ENCODE measurements around the gene IQSEC3.
"Not testable (repeated sequence)": the region's sequence is repeated elsewhere in the genome, so short reads cannot be mapped to it uniquely, and the experiment has no call there.

The IQSEC3 gene

GRCh38 chr12:130519-130918 lies 64.0 kb downstream of the IQSEC3 start:
- Histone ChIP-seq H3K4me1 (ENCODE audit: control insufficient read depth in 1 of 2, insufficient read depth in 1 of 2, low read depth in 1 of 2, low read length in 1 of 2) (no peaks in the 10 kb centered on the region), H3K27me3 (no peaks in the 10 kb centered on the region), H3K9me3 (no peaks in the 10 kb centered on the region), H3K4me3 (ENCODE audit: low read depth in 1 of 2, low read length in 1 of 2) (no peak overlapping the region), H3K36me3 (no peaks in the 10 kb centered on the region), H3K27ac (no peak overlapping the region)
- no peak for TF ChIP-seq CTCF (IDR thresholded peaks at IDR 0.05)

- TF ChIP-seq CTCF (IDR thresholded peaks at IDR 0.05): no peak
Observed at GRCh38 chr12:131008-131407, 64.4 kb downstream of the IQSEC3 start.

DNA sequence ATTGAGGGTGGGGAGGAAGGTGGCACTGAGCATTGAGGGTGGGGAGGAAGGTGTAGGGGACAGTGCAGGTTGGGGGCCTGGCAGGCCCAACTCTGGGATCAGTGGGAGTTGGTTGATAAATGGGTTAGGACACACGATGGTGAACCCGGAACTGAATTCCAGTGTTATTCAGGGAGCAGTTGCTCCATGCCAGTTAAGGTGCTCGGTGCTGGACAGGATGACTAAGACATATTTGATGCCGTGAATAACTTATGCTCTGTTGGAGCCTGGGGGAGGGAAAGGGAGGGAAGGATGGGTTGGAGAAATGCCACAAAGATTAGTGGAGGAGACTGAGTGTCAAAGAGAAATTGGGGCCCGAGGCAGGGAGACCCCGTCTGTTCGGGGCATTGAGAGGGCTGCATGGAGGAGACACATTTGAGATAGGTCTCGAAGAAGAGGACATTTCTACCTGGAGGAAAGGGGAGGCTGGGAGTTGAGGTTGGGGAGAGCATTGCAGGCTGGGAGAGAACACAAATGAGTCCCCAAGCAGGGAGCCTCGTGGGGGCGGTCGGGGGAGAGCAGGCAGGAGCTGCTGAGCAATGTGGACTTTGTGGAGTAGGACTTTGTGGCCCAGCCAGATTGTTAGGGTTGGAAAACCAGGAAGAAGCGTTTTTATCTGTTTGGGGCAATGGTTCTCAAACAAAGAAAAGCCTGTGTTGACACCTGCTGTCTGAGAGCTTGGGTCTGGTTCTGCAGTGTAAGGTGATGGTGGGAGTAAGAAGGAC lies 65.3 kb downstream of the IQSEC3 start:
- H3K4me1 ChIP-seq (ENCODE audit: control insufficient read depth in 1 of 2, insufficient read depth in 1 of 2, low read depth in 1 of 2, low read length in 1 of 2): no peaks in the 10 kb centered on the region
- H3K4me3 ChIP-seq (ENCODE audit: low read depth in 1 of 2, low read length in 1 of 2): no peak overlapping the region
- no peaks in the 10 kb centered on the region for H3K36me3 ChIP-seq
- no peak overlapping the region for H3K27ac ChIP-seq
- no peaks in the 10 kb centered on the region for H3K27me3 ChIP-seq
- no peaks in the 10 kb centered on the region for H3K9me3 ChIP-seq
- TF ChIP-seq CTCF (IDR thresholded peaks at IDR 0.05): no peak

More at GRCh38 chr12:131008-131407, 64.4 kb downstream of the IQSEC3 start:
- Histone ChIP-seq H3K4me1 (ENCODE audit: control insufficient read depth in 1 of 2, insufficient read depth in 1 of 2, low read depth in 1 of 2, low read length in 1 of 2) (no peaks in the 10 kb centered on the region), H3K27me3 (no peaks in the 10 kb centered on the region), H3K36me3 (no peaks in the 10 kb centered on the region), H3K27ac (no peak overlapping the region), H3K9me3 (no peaks in the 10 kb centered on the region), H3K4me3 (ENCODE audit: low read depth in 1 of 2, low read length in 1 of 2) (no peak overlapping the region)

GRCh38 chr12:133616-134232 lies 67.2 kb downstream of the IQSEC3 start:
- not testable (repeated sequence) for H3K9me3 ChIP-seq; H3K4me1 ChIP-seq (ENCODE audit: control insufficient read depth in 1 of 2, insufficient read depth in 1 of 2, low read depth in 1 of 2, low read length in 1 of 2); H3K4me3 ChIP-seq (ENCODE audit: low read depth in 1 of 2, low read length in 1 of 2); H3K36me3 ChIP-seq; H3K27ac ChIP-seq
- peaks cover 12% of the 10 kb centered on the region for H3K27me3 ChIP-seq

GRCh38 chr12:135138-135537 lies 68.6 kb downstream of the IQSEC3 start:
- H3K9me3 ChIP-seq: no peaks in the 10 kb centered on the region
- no peaks in the 10 kb centered on the region for H3K36me3 ChIP-seq
- H3K4me1 ChIP-seq (ENCODE audit: control insufficient read depth in 1 of 2, insufficient read depth in 1 of 2, low read depth in 1 of 2, low read length in 1 of 2): no peaks in the 10 kb centered on the region
- H3K27me3 ChIP-seq: peaks cover 26% of the 10 kb centered on the region
- TF ChIP-seq CTCF (IDR thresholded peaks at IDR 0.05): no peak
- H3K27ac ChIP-seq: no peak overlapping the region
- no peak overlapping the region for H3K4me3 ChIP-seq (ENCODE audit: low read depth in 1 of 2, low read length in 1 of 2)

DNA sequence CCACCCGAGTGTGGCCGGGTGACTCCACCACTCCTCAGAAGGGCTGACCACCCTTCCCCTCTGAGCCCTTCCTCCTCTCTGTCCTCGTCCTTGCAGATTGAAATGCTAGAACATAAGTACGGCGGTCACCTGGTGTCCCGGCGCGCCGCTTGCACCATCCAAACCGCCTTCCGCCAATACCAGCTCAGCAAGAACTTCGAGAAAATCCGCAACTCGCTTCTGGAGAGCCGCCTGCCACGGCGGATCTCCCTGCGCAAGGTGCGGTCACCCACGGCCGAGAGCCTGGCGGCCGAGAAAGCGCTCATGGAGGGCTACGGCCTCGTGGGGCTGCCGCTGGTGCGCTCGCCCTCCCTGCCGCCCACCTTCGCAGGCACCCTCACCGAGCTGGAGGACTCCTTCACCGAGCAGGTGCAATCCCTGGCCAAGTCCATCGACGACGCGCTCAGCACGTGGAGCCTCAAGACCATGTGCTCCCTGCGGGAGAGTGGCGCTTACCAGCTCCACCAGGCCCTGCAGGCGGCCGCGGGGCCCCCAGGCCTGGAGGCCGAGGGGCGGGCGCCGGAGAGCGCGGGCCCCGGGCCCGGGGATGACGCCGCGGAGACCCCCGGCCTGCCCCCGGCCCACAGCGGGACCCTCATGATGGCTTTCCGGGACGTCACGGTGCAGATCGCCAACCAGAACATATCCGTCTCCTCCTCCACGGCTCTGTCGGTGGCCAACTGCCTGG lies 71.8 kb downstream of the IQSEC3 start:
- Histone ChIP-seq H3K4me3 (ENCODE audit: low read depth in 1 of 2, low read length in 1 of 2) (no peak overlapping the region), H3K36me3 (no peaks in the 10 kb centered on the region)

More for the DNA sequence above, 71.8 kb downstream of the IQSEC3 start:
- Histone ChIP-seq H3K4me1 (ENCODE audit: control insufficient read depth in 1 of 2, insufficient read depth in 1 of 2, low read depth in 1 of 2, low read length in 1 of 2) (no peaks in the 10 kb centered on the region), H3K27me3 (peaks cover 45% of the 10 kb centered on the region), H3K27ac (no peak overlapping the region), H3K9me3 (no peaks in the 10 kb centered on the region)
- no peak for TF ChIP-seq CTCF (IDR thresholded peaks at IDR 0.05)
